K562 (cell line): ENCODE results near the gene HSPB2. TPM values are rescaled to one million over a fixed set of nuclear protein-coding genes. Genes with fewer than 3 reads are reported as not detected.

Experiments
- CLOCK ChIP-seq: fragments of 250-450 bp; sonication (Bioruptor Pico); IDR thresholded peaks from 2 replicates; pipeline ENCODE4 v1.4.0; 2020; ENCODE audit warnings: mild to moderate bottlenecking, moderate library complexity, borderline replicate concordance
- EP400 ChIP-seq: fragments of 450-650 bp; IDR thresholded peaks from 2 replicates; pipeline ENCODE4 v1.6.1; 2017; ENCODE audit warnings: antibody characterized with exemption, mild to moderate bottlenecking, moderate library complexity
- HCFC1 ChIP-seq: IDR thresholded peaks from 2 replicates; pipeline ENCODE4 v1.6.1; 2012; ENCODE audit warnings: low read depth, low read length, improper control_type of control experiment
- HDAC3 ChIP-seq: fragments of 450-650 bp; IDR thresholded peaks from 2 replicates; pipeline ENCODE4 v1.6.1; 2018; ENCODE audit warnings: borderline replicate concordance, mild to moderate bottlenecking, moderate library complexity; ENCODE audit not compliant: partially characterized antibody
- HDAC8 ChIP-seq: fragments of 450-650 bp; IDR thresholded peaks from 2 replicates; pipeline ENCODE4 v1.6.1; 2016; ENCODE audit warnings: mild to moderate bottlenecking, missing genetic modification characterization, moderate library complexity, missing compliant biosample characterization
- KAT7 ChIP-seq: sonication (generic); formaldehyde crosslinking; IDR thresholded peaks from 2 replicates; pipeline ENCODE4 v1.8.0; 2022; ENCODE audit warnings: missing genetic modification reagents, mild to moderate bottlenecking, borderline replicate concordance
- KLF10 ChIP-seq: fragments of 250-450 bp; sonication (Bioruptor Pico); IDR thresholded peaks from 2 replicates; pipeline ENCODE4 v1.6.1; 2021; ENCODE audit warnings: matching md5 sums
- KLF16 ChIP-seq: IDR thresholded peaks from 2 replicates; pipeline ENCODE4 v1.6.1; 2016; ENCODE audit warnings: antibody characterized with exemption
- KLF6 ChIP-seq: fragments of 250-450 bp; sonication (Bioruptor Pico); IDR thresholded peaks from 2 replicates; pipeline ENCODE4 v1.4.0; 2020; ENCODE audit warnings: mild to moderate bottlenecking, moderate library complexity, borderline replicate concordance
- MBD2 ChIP-seq: sonication (generic); IDR thresholded peaks from 2 replicates; pipeline ENCODE4 v1.6.1; 2016; ENCODE audit warnings: low read depth, borderline replicate concordance
- MXD1 ChIP-seq: fragments of 250-450 bp; sonication (Bioruptor Pico); IDR thresholded peaks from 2 replicates; pipeline ENCODE4 v1.8.0; 2021; ENCODE audit warnings: borderline replicate concordance, mild to moderate bottlenecking, moderate library complexity; ENCODE audit not compliant: poor library complexity, severe bottlenecking
- PHTF2 ChIP-seq: fragments of 250-450 bp; sonication (Bioruptor Pico); IDR thresholded peaks from 2 replicates; pipeline ENCODE4 v1.5.0; 2021; ENCODE audit warnings: mild to moderate bottlenecking
- PREB ChIP-seq: sonication (generic); formaldehyde crosslinking; IDR thresholded peaks from 2 replicates; pipeline ENCODE4 v1.8.1; 2023; ENCODE audit warnings: mild to moderate bottlenecking, missing genetic modification reagents
- TCF7L2 ChIP-seq: fragments of 150-350 bp; IDR thresholded peaks from 2 replicates; pipeline ENCODE4 v1.6.1; 2016; ENCODE audit warnings: low read depth, mild to moderate bottlenecking, low read length, moderate library complexity
- THAP7 ChIP-seq: fragments of 250-450 bp; sonication (Bioruptor Pico); IDR thresholded peaks from 2 replicates; pipeline ENCODE4 v1.5.0; 2021
- TRIM25 ChIP-seq: fragments of 450-650 bp; IDR thresholded peaks from 2 replicates; pipeline ENCODE4 v1.7.0; 2016; ENCODE audit warnings: borderline replicate concordance
- U2AF1 ChIP-seq: fragments of 200-400 bp; formaldehyde crosslinking; optimal IDR thresholded peaks from 2 replicates; pipeline ENCODE3; 2017; ENCODE audit warnings: mild to moderate bottlenecking, low read depth, low read length, moderate library complexity
- U2AF2 ChIP-seq: fragments of 200-400 bp; formaldehyde crosslinking; optimal IDR thresholded peaks from 2 replicates; pipeline ENCODE3; 2017; ENCODE audit warnings: low read depth, mild to moderate bottlenecking, low read length
- ZNF41 ChIP-seq: fragments of 250-450 bp; sonication (Bioruptor Pico); conservative IDR thresholded peaks from 2 replicates; pipeline ENCODE4 v1.4.0; 2020; ENCODE audit warnings: mild to moderate bottlenecking
- polyA plus RNA-seq, 8 experiments: library from polyadenylated mRNA; depleted of rRNA in 4 of 8; stranded (reverse) in 5 of 8; unstranded in 3 of 8; fragments of >200 nt; fragmentation: Nextera tagmentation in 2 of 8; fragmentation: Illumina TruSeq in 1 of 8; extraction: Ambion mirVana in 2 of 8; extraction: Trizol in 1 of 8; gene quantifications; 2 replicates each; pipeline versions ENCODE4 v1.2.1 to v1.2.3, GENCODE V29; 2011 to 2014; ENCODE audit warnings: inconsistent platforms in 1 of 8, missing spikeins in 1 of 8
- total RNA-seq, 7 experiments: library from RNA; depleted of rRNA in 6 of 7; stranded (reverse); fragments of >200 nt in 6 of 7; fragmentation: Illumina TruSeq in 2 of 7; extraction: Trizol in 2 of 7; gene quantifications; 2 replicates each; pipeline versions ENCODE4 v1.2.1 to v1.2.3, GENCODE V29; 2011 to 2021; ENCODE audit warnings: low replicate concordance in 1 of 7

The HSPB2 gene
- total and polyA plus RNA-seq, 9 of the 15 experiments (the other 6 are each of a cell fraction or from before 2014, with no cell fraction given), result 0.06 to 0.35 (median 0.11) TPM; not detected in 5

GRCh38 chr11:111870886-111871692, 41.4 kb upstream of the HSPB2 start, which contains the start of gene ALG9 (continued):
- TF ChIP-seq CLOCK (CRISPR knock-in tag) (no peak), TRIM25 (no peak), MBD2 (0 out of 2 replicates have a peak, but pooled peaks have one; percentile 36), THAP7 (CRISPR knock-in tag) (no peak), U2AF2 (no peak), KLF16 (peak; percentile 68), ZNF41 (CRISPR knock-in tag) (no peak), KAT7 (CRISPR knock-in tag) (peak; percentile 31; the same call in 1 of the 2 replicates), HCFC1 (peak; percentile 57), KLF10 (CRISPR knock-in tag) (no peak), U2AF1 (no peak), HDAC3 (no peak), PHTF2 (no peak), MXD1 (CRISPR knock-in tag) (peak; percentile 2), KLF6 (CRISPR knock-in tag) (no peak), TCF7L2 (no peak), HDAC8 (tag) (no peak), PREB (CRISPR knock-in tag) (no peak), EP400 (peak; percentile 73)
